GOT3 (cell line): Measurements from ENCODE around the gene FBXO30.

Experiments
- DNase-seq: peaks from one replicate; lab custom pipeline; 2025; ENCODE audit warnings: mixed read lengths; lab: John Stamatoyannopoulos, UW

Gene FBXO30

DNA sequence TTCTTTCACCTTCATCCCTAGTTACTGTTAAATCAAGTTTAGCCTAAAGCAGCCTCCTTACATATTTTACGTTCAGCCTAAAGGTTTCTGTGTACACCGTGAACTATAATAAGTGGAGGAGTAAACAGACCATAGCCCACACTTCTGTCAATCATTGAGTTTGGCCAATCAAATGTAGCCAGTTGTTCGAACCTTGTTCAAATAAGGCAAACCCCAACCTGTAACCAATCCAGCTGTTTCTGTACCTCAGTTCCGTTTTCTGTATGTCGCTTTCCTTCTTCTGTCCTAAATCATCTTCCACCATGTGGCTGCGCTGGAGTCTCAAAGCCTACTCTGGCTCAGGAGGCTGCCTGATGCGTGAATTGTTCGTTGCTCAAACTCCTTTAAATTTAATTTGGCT lies 1.8 kb upstream of the FBXO30 start:
- DNase-seq = no peak

GRCh38 chr6:145815309-145816274 lies 997 bp upstream of the FBXO30 start:
- no peak for DNase-seq

GRCh38 chr6:145814035-145814500 lies 527 bp downstream of the FBXO30 start:
- no peak for DNase-seq

DNA sequence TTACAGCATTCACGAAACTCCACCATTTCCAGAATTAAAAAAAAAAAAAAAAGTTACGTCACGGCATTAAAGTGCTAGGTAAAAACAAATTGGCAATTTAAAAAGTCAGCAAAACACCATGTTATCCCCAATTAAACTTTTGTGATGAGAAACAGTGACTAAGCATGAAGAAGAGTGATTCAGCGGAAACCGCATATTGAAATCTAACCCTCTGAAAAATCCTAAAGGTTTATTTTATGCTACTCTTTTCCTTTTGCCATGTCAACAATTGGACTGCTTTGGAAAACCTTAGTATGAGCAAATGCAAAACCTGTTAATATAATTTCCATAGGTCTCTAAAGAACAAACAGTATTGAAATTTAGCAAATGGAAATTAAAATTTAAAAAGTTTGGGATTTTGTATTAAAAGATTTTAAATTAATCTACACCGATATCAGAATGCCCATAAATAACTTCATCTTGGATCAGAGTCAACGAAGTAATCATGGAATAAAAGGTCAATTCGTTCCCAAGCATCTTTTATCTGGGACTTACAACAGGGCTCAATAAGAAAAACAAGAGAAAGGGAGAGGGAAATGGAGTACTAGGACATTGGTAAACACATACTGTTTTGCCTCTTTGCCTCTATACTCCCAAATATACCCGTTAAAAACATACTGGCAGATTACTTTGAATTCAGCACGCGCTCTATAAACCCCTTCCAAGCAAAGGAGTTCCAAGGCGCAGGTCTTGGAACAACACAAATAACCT lies 1.1 kb downstream of the FBXO30 start:
- DNase-seq = no peak

- no peak for DNase-seq
Measured at GRCh38 chr6:145811741-145812140, 2.9 kb downstream of the FBXO30 start.

DNA sequence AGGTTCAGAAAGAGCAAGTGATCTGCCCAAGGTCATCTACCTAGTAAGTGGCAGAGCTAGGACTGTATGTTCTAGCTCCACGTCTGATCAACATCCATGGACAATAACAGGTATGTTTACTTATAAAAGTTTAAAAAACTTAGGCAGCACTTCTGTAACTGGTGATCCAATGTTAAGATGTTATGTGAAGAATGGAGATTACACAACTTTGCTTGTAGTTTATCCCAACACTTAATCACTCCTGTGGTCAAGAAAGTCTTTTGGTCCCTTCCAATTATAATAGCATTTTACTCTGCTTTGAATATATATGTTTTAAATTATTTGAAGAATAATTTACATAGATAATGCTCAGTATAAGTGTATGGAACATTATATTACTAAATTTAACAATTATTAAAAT lies 4.8 kb downstream of the FBXO30 start:
- no peak for DNase-seq

DNA sequence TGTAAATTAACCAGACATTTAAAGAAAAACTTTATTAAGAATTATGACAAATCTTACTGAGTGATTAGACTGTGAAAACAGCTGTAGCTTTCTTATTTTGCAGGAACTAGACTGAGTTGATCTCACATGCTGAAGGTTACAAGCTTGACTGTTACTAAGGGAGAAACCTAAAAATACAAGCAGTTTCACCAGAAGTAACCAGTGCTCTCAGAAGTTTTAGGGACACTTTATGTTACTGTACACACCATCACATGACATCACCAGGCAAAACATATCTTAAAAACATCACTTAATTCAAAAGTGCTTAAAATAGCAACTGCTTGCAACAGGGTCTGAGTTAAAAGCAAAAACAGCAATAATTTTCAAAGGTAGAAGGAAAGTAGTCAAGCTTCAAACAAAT lies 5.4 kb downstream of the FBXO30 start:
- DNase-seq = no peak

DNA sequence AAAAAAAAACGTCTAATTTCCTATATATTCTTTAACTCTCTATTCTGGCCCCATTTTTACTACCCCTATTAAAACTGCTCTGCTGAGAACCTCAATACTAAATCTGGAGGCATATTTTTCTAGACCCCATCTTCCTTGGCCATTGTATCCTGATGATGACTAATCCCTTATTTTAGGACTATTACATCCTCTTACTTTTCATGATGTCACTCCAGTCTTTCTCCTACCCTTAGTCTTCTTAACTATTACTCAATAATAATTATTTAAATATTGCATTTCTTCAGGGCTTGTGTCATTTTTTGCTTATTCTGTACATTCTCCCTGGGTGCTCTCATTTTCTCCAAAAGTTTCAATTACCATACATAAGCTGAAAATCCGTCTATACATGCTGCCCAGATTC lies 6.4 kb downstream of the FBXO30 start:
- DNase-seq = no peak

GRCh38 chr6:145802141-145802540 lies 12.5 kb downstream of the FBXO30 start:
- DNase-seq = no peak

DNA sequence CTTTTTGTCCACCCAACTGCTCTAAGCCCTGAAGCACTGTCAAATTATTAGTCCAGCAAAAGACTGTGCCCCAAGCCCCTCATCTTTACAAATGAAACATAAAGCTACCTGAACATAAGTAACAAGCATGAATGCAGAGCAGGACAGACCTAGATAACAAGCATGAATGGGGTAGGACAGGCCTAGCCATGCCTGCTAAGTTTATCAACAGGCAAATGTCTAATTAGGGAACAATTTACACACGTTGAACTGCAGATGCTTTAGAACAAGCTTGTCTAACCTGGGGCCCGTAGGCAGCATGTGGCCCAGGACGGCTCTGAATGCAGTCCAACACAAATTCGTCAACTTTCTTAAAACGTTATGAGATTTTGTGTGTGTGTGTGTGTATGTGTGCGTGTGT lies 13.6 kb downstream of the FBXO30 start:
- DNase-seq = no peak

- DNase-seq = no peak
Measured at GRCh38 chr6:145798530-145798929, 16.1 kb downstream of the FBXO30 start.

DNA sequence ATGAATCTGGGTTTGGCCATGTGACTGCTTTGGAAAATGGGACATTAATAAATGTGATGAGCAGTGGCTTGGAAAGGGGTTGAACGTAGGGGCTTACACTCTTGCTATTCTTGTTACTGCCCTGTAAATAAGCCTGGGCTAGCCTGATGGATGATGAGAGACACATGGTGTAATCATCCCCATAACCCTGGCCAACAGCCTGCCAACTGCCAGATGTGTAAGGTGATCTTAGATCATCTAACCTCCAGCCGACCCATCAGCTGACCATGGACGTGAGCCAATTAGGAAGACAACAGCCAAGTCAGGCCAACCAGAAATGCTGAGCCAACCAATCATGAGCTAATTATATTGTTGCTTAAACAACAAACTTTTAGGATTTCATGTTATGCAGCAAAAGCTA lies 25.2 kb downstream of the FBXO30 start:
- DNase-seq = no peak

DNA sequence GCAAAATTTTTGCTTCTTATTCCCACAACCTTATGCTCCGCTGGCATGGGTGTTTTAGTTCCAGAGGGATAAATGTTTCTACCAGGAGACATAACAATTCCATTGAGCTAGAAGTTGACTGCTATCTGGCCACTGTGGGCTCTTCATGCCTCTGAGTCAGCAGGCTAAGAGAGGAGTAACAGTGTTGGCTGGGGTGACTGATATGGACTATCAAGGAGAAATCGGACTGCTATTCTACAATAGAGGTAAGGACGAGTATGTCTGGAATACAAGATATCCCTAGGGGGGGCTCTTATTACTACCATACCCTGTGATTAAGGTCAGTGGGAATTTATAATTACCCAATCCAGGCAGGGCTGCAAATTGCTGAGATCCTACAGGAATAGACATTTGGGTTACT lies 26.9 kb downstream of the FBXO30 start:
- DNase-seq = no peak

GRCh38 chr6:145784683-145785082 lies 29.9 kb downstream of the FBXO30 start:
- no peak for DNase-seq

DNA sequence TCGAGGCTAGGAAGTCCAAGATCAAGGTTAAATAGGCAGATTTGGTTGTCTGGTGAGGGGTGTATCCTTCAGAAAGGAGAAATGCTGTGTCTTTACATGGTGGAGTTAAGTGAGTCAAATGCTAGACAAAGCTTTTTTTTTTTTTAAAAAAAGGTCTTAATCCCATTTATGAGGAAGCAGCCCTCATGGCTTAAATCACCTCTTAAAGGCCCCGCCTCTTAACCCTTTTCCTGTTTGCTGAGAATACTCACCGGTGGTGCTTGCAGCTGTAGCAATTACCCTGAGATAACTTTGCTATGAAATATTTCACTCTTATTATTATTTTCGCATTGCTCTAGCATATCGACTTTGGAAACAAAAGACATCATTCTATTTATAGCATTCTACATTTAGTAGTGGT lies 30.8 kb downstream of the FBXO30 start:
- DNase-seq = no peak

DNA sequence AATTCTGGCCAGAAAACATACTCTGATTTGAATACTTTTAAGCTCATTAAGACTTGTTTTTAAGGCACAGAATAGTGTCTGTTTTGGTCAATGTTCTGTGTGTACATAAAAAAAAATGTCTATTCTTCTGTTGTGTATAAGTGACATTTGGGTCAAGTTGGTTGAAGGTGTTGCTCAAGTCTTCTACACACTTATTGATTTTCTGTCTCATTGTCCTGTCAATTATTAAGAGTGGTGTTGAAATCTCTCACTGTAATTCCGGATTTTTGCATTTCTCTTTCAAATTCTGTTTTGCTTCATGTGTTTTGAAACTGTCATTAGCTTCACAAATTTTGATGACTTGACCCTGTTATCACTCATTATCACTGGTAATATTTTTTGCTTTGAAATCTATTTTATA lies 41.7 kb downstream of the FBXO30 start:
- no peak for DNase-seq

- DNase-seq = no peak
Measured at GRCh38 chr6:145765449-145765848, 49.1 kb downstream of the FBXO30 start.

GRCh38 chr6:145763742-145764141 lies 50.9 kb downstream of the FBXO30 start:
- no peak for DNase-seq

DNA sequence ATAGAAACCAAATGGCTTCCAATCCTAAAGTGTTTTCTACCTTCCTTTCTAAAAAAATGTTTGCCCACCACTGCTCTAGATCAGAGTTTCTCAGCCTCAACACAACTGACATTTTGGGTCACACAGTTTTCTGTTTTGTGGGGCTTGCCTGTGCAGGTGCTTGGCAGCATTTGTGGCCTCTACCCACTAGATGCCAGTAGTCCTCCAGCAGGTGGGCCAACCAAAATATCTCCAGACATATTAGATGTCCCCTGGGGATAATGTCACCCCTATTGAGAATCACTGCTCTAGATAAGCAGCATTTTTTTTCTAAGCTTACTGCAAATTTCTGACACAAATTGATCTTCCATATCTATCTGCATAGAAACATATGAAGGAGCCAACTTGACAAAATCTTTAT lies 53.0 kb downstream of the FBXO30 start:
- no peak for DNase-seq

DNA sequence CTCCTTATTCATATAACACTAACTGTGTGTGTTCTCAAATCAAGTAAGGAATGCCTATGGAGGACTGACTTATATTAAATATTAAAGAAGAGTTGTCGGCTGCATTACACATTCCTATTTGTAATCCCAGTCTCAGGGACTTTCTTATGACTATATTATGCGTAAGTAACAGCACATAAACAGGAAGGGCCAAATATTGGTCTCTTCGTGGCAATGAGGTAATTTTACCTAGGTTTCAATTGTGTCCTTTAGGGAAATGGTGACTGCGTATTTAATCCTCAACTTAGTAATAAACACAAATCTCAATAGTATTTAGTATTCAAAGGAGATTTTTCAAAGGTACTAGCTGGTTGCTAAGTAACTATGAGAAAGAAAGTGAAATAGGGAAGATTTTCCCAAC lies 56.5 kb downstream of the FBXO30 start:
- DNase-seq = no peak

- DNase-seq = peak; percentile 40
Measured at GRCh38 chr6:145756170-145756662, 58.4 kb downstream of the FBXO30 start.

GRCh38 chr6:145755682-145756081 lies 58.9 kb downstream of the FBXO30 start:
- no peak for DNase-seq

GRCh38 chr6:145752638-145753037 lies 62.0 kb downstream of the FBXO30 start:
- no peak for DNase-seq
